Lower lobe of right lung (tissue), 2 donors: Measurements from ENCODE around the gene FAAP100. TPM values are rescaled to one million over a fixed set of nuclear protein-coding genes. Genes with fewer than 3 reads are reported as not detected.

Source experiments
- ATAC-seq, 2 donors: fragments of 200-7000 bp; cut with Tn5 transposase; one replicate each; pipeline ENCODE4 v1.9.1; 2020 to 2022; ENCODE audit warnings: mild to moderate bottlenecking in 2 of 2, moderate library complexity in 2 of 2
- DNase-seq: peaks from one replicate; pipeline ENCODE4 v3.0.0-alpha.2; 2020
- H3K27ac ChIP-seq: fragments of 200-600 bp; one replicate; pipeline ENCODE4 v1.8.0; 2022
- H3K27me3 ChIP-seq: fragments of 200-600 bp; one replicate; pipeline ENCODE4 v1.8.0; 2022; ENCODE audit warnings: low read depth
- H3K36me3 ChIP-seq: fragments of 200-600 bp; one replicate; pipeline ENCODE4 v1.8.0; 2022; ENCODE audit warnings: mild to moderate bottlenecking
- H3K4me1 ChIP-seq: fragments of 200-600 bp; one replicate; pipeline ENCODE4 v1.8.0; 2022
- H3K4me3 ChIP-seq: fragments of 200-600 bp; one replicate; pipeline ENCODE4 v1.8.0; 2022; ENCODE audit warnings: mild to moderate bottlenecking
- H3K9me3 ChIP-seq: fragments of 200-600 bp; one replicate; pipeline ENCODE4 v1.8.0; 2022
- intact Hi-C: fragments of 100-400 bp; cut with DNase I; formaldehyde crosslinking; loops from one replicate; pipeline ENCODE4 v1.11.0; 2022
- total RNA-seq: library from RNA; stranded (reverse); fragmentation: NEBNext Ultra II Directional; extraction: Animal tissue kit (Norgen Biotek cat#: 25700); gene quantifications from one replicate; pipeline ENCODE4 v1.2.1, GENCODE V29; 2021
- TF ChIP-seq, protein P1 (sequence below): fragments of 200-600 bp; IDR thresholded peaks from one replicate; pipeline ENCODE4 v1.8.0; 2022; ENCODE audit warnings: antibody characterized with exemption, mild to moderate bottlenecking
- donor health status: DM: no; HTN: yes; CAD: no; lungs with severe emphysema.

FAAP100 gene
- total RNA-seq, 1 donor from 2014 or later: 26.0 TPM

DNA sequence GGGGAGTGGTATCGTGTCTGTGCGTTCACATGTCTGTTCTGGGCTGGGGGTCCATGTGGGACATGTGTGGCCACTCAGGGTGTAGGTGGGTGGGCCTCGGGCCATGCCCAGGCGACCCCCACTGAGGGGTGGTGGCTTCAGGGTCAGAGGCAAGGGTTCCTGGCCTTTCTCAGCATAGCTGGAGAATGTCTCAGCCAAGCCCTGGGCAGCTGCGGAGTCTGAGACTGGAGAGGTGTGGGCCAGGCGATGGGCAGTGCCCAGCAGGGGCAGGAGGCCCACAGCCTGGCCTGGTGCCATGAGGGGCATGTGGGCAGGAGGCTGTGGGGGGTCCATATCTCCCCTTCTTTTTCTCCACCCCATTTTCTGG is 22.7 kb downstream of the FAAP100 start:
- Histone ChIP-seq H3K27me3 (peaks cover 40% of the 10 kb centered on the region), H3K27ac (no peak overlapping the region), H3K9me3 (no peaks in the 10 kb centered on the region), H3K4me3 (no peak overlapping the region), H3K4me1 (peaks cover 9% of the 10 kb centered on the region), H3K36me3 (no peaks in the 10 kb centered on the region)
- intact Hi-C loops: no loop called here
- ATAC-seq (no peak), DNase-seq (no peak)
- TF ChIP-seq, protein P1, sequence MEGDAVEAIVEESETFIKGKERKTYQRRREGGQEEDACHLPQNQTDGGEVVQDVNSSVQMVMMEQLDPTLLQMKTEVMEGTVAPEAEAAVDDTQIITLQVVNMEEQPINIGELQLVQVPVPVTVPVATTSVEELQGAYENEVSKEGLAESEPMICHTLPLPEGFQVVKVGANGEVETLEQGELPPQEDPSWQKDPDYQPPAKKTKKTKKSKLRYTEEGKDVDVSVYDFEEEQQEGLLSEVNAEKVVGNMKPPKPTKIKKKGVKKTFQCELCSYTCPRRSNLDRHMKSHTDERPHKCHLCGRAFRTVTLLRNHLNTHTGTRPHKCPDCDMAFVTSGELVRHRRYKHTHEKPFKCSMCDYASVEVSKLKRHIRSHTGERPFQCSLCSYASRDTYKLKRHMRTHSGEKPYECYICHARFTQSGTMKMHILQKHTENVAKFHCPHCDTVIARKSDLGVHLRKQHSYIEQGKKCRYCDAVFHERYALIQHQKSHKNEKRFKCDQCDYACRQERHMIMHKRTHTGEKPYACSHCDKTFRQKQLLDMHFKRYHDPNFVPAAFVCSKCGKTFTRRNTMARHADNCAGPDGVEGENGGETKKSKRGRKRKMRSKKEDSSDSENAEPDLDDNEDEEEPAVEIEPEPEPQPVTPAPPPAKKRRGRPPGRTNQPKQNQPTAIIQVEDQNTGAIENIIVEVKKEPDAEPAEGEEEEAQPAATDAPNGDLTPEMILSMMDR: no peak

DNA sequence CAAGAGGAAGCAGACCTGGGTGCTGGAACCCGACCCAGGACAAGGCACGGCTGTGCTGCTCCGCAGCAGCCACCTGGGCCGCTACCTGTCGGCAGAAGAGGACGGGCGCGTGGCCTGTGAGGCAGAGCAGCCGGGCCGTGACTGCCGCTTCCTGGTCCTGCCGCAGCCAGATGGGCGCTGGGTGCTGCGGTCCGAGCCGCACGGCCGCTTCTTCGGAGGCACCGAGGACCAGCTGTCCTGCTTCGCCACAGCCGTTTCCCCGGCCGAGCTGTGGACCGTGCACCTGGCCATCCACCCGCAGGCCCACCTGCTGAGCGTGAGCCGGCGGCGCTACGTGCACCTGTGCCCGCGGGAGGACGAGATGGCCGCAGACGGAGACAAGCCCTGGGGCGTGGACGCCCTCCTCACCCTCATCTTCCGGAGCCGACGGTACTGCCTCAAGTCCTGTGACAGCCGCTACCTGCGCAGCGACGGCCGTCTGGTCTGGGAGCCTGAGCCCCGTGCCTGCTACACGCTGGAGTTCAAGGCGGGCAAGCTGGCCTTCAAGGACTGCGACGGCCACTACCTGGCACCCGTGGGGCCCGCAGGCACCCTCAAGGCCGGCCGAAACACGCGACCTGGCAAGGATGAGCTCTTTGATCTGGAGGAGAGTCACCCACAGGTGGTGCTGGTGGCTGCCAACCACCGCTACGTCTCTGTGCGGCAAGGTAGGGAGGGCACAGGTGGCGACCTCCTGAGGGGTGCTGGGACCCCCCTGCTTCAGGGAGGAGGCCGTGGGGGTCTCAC is 23.3 kb downstream of the FAAP100 start:
- no peaks in the 10 kb centered on the region for H3K9me3 ChIP-seq
- no peak overlapping the region for H3K4me3 ChIP-seq
- peaks cover 40% of the 10 kb centered on the region for H3K27me3 ChIP-seq
- no peaks in the 10 kb centered on the region for H3K36me3 ChIP-seq
- no peak for DNase-seq
- H3K4me1 ChIP-seq: peaks cover 9% of the 10 kb centered on the region
- no peak overlapping the region for H3K27ac ChIP-seq
- TF ChIP-seq, protein P1: no peak
- no peak for ATAC-seq
- intact Hi-C loops: no loop called here

DNA sequence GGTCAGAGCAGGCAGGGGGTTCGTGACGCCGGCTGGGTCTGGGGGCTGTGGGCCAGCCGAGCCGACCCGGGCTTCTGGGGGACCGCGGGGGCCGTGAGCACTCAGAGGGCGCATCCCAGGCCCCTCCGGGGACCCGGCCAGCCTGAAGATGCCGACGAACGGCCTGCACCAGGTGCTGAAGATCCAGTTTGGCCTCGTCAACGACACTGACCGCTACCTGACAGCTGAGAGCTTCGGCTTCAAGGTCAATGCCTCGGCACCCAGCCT is 23.8 kb downstream of the FAAP100 start:
- no peak for ATAC-seq
- Histone ChIP-seq H3K27ac (no peak overlapping the region), H3K27me3 (peaks cover 44% of the 10 kb centered on the region), H3K4me1 (peaks cover 9% of the 10 kb centered on the region), H3K4me3 (peak overlapping the region; percentile 25), H3K36me3 (no peaks in the 10 kb centered on the region), H3K9me3 (no peaks in the 10 kb centered on the region)
- no peak for DNase-seq
- intact Hi-C loops: no loop called here
- TF ChIP-seq, protein P1: no peak

DNA sequence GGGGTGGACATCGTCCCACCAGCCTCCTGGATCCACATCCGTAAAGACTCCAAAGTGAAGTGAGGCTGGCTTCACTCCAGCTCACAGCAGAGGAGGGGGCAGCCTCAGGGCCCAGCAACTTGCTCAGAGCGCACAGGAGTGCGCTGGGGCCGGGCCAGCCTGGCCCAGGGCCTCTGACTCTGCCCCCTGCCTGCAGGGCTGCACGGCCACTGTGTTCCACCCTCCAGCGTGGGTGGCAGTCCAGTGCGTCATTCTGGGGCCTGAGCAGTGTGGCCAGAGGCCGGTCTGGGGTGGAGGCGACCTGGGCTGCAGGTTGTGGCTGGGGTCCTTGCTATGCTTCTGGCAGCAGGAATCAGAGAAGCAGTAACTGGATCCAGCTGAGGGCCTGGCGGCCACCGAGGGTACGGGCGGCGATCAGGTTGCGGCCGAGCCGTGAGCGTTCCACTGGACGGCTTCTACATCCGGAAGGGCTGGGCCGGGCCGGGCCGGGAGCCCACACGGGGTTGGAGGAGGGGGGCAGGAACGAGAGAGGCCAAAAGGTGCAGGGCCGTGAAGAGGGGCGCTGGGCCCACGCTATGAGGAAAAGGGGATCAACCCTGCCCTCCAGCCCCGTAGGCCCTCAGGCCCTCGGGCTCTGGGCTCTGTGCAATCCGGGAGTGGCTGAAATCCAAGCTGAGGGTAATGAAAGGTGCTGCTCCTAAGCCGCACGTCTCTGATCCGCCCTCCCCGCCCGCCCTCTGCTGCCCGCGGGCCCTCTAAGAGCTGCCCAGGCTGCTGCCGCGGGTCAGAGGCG is 24.4 kb downstream of the FAAP100 start, which contains the start of gene FSCN2:
FSCN2 (plus strand) TSS at position 787 of the 793 bp plus-strand sequence. CDS start 155 bp downstream, outside the sequence.
- TF ChIP-seq, protein P1: no peak
- Histone ChIP-seq H3K27ac (no peak within 1 kb of the TSS), H3K4me3 (peak within 1 kb of the TSS; percentile 25), H3K4me1 (peaks cover 9% of the 10 kb centered on the region), H3K27me3 (peaks cover 49% of the 10 kb centered on the region), H3K36me3 (no peaks in the 10 kb centered on the region), H3K9me3 (no peaks in the 10 kb centered on the region)
- DNase-seq: peak; percentile 59
- peak; percentile 71 to 87 for ATAC-seq
- intact Hi-C loops: no loop called here

DNA sequence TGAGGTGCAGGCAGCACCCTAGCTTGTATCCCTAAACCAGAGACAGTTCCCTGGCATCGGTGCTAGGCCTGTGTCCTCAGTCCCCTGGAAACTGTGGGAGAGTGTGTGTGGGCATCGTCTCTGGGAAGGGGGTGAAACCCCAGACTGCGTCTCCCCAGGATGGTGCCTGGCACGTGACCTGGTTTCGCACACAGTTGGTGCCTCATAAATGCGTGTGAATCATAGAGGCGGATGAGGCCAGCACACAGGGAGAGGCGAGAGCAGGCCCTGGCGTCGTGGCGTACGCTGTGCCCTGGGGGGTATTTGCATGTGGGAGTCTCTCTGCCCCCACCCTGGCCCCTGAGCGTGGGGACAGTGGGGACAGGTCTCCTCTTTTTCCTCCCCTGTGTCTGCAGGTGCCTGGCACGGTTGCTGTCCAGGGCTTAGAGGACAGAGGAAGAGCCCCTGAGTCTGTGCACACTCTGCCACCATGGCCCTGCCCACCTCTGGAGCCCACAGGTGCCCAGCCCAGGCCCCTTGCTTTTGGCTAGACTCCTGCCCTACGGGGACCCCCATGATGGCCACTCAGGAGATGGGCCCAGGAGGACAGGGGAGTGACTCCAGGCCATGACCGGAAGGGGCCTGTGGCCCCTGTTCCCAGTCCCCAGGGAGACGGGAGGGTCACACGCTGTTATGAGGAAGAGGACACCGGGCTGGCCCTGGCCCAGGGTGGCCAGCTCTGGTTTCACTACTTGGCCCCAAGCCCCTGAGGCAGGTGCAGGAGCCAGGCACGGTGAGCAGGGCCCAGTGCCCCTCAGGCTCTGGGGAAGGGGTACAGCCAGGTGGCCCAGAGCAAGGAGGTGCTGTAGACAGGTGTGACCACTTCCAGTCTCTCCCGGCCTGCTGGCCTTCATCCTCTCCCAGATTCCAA is 25.2 kb downstream of the FAAP100 start:
- DNase-seq (no peak), ATAC-seq (peak in 1 of 2 donors; percentile 3)
- intact Hi-C loops: no loop called here
- Histone ChIP-seq H3K4me1 (peaks cover 9% of the 10 kb centered on the region), H3K9me3 (no peaks in the 10 kb centered on the region), H3K27me3 (peaks cover 55% of the 10 kb centered on the region), H3K4me3 (no peak overlapping the region), H3K36me3 (no peaks in the 10 kb centered on the region), H3K27ac (no peak overlapping the region)
- TF ChIP-seq, protein P1: no peak
